ENCODE measurements around the gene MRTFB.
"Not testable (repeated sequence)": the region's sequence is repeated elsewhere in the genome, so short reads cannot be mapped to it uniquely, and the experiment has no call there.

GRCh38 chr16:14183962-14184361, 112.8 kb downstream of the MRTFB start:
- not testable (repeated sequence) for TF ChIP-seq POLR2A, EP300 (IDR thresholded peaks at IDR 0.05)
- TF ChIP-seq, protein P1, sequence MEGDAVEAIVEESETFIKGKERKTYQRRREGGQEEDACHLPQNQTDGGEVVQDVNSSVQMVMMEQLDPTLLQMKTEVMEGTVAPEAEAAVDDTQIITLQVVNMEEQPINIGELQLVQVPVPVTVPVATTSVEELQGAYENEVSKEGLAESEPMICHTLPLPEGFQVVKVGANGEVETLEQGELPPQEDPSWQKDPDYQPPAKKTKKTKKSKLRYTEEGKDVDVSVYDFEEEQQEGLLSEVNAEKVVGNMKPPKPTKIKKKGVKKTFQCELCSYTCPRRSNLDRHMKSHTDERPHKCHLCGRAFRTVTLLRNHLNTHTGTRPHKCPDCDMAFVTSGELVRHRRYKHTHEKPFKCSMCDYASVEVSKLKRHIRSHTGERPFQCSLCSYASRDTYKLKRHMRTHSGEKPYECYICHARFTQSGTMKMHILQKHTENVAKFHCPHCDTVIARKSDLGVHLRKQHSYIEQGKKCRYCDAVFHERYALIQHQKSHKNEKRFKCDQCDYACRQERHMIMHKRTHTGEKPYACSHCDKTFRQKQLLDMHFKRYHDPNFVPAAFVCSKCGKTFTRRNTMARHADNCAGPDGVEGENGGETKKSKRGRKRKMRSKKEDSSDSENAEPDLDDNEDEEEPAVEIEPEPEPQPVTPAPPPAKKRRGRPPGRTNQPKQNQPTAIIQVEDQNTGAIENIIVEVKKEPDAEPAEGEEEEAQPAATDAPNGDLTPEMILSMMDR (IDR thresholded peaks at IDR 0.05): not testable (repeated sequence)
